Measurements from ENCODE around the gene PCTP.

The PCTP gene

DNA sequence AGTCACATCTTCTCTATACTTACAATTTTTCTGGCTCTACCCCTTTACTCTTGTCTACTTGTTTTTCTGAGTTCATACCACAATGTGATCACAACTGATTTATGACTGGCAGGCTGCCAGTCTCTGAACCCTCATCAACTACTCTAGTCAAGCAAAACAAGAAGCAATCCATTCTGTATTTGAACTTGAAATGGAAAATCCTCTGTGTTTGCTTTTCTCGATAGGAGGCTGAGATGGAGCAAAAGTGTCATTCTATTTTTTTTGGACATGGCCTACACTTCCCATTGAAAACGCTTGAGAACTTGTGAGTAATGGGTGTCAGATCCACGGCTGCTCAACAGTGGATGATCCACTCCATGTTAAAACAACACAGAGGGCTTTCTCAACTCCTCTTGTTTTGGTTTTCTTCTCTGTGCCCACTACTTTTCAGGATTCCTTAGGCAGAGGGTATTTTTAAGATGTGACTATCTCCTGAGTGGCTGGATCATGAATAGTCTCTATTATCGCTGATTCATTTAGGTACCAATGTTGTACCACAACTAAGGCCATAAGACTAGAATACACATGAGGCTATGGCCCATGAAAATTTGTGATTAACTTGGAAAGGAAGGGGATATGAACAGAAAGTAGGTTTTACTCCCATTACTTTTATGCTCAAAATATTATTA is 39.9 kb upstream of the PCTP start:
- Histone ChIP-seq H3K27me3 (ENCODE audit: control insufficient read depth, insufficient read depth, low read length) (no peaks in the 10 kb centered on the region), H3K36me3 (ENCODE audit: control insufficient read depth, insufficient read depth, low read length) (no peaks in the 10 kb centered on the region), H3K9me3 (ENCODE audit: control insufficient read depth, insufficient read depth, low read length) (no peaks in the 10 kb centered on the region), H3K27ac (ENCODE audit: low read length) (no peak overlapping the region), H3K4me3 (ENCODE audit: low read length) (no peak overlapping the region), H3K4me1 (ENCODE audit: control insufficient read depth, insufficient read depth, low read length) (0 out of 2 replicates have a peak, but pooled peaks cover 2% of the 10 kb centered on the region)
- no CpG with 5 or more reads among the region's 4 CpGs for WGBS (ENCODE audit: insufficient coverage, insufficient read length)
- DNase-seq (ENCODE audit: low read depth, low spot score), result no peak

DNA sequence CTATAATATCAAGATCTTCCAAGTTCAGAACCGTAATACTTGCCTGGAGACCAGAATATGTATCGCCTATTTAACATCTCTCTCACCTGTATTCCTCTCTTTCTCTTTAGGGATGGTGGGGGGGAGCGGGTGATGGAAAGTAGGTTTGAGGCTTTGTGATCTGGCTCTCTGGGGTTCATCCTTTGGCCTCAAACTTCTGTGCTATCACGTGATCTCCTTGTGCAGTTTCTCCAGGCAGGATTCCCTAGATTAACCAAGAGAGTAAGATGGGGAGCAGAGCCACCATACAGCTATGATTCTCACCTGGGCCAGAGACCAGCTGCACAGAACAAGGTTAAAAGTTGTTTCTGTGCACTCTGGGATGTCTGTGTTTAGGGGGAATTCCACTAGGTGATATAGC is 33.4 kb upstream of the PCTP start:
- WGBS (ENCODE audit: insufficient coverage, insufficient read length), result no CpG with 5 or more reads among the region's 4 CpGs
- Histone ChIP-seq H3K4me1 (ENCODE audit: control insufficient read depth, insufficient read depth, low read length) (no peaks in the 10 kb centered on the region), H3K27me3 (ENCODE audit: control insufficient read depth, insufficient read depth, low read length) (no peaks in the 10 kb centered on the region), H3K36me3 (ENCODE audit: control insufficient read depth, insufficient read depth, low read length) (no peaks in the 10 kb centered on the region), H3K27ac (ENCODE audit: low read length) (no peak overlapping the region), H3K9me3 (ENCODE audit: control insufficient read depth, insufficient read depth, low read length) (no peaks in the 10 kb centered on the region), H3K4me3 (ENCODE audit: low read length) (no peak overlapping the region)
- DNase-seq (ENCODE audit: low read depth, low spot score), result no peak

DNA sequence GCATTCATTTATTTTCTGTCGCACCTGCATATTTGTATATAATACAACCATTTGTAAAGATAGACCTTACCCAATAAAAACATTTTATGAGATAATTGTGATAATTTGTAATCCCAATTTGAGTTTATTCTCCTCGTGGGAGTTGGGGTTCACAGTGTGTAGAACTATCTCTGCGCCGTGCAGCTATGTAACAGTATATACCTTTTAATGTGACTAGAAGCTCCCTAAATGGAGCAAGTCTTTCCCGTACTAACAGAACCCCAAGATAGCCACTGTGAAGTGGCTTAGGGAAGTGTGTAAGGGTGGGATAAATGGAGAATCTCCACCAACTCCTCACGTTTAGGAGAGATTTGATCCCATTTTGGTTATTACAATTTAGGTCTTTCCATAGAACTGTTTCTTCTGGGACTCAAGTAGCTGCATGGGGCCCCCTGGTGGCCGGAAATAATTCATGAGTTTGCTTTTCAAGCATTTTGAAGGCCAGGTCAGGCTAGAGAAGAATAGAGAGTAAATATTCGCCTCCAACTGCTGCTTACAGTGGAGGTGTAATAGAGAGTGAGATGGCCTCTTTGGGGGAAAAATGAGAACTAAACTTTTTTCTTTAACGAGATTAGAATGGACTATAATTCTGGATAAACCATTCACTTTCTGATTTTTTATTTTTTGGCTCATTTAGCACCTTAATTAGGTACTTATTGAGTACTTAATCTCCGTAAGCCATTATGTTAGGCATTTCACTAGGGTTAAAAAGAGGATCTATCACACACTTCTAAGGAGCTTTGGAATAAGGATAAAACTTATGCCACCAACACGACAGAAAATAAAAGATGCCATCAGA is 32.7 kb upstream of the PCTP start:
- Histone ChIP-seq H3K4me3 (ENCODE audit: low read length) (no peak overlapping the region), H3K27me3 (ENCODE audit: control insufficient read depth, insufficient read depth, low read length) (no peaks in the 10 kb centered on the region), H3K36me3 (ENCODE audit: control insufficient read depth, insufficient read depth, low read length) (no peaks in the 10 kb centered on the region), H3K9me3 (ENCODE audit: control insufficient read depth, insufficient read depth, low read length) (no peaks in the 10 kb centered on the region), H3K4me1 (ENCODE audit: control insufficient read depth, insufficient read depth, low read length) (no peaks in the 10 kb centered on the region), H3K27ac (ENCODE audit: low read length) (no peak overlapping the region)
- WGBS (ENCODE audit: insufficient coverage, insufficient read length), result no CpG with 5 or more reads among the region's 11 CpGs
- DNase-seq (ENCODE audit: low read depth, low spot score), result no peak

DNA sequence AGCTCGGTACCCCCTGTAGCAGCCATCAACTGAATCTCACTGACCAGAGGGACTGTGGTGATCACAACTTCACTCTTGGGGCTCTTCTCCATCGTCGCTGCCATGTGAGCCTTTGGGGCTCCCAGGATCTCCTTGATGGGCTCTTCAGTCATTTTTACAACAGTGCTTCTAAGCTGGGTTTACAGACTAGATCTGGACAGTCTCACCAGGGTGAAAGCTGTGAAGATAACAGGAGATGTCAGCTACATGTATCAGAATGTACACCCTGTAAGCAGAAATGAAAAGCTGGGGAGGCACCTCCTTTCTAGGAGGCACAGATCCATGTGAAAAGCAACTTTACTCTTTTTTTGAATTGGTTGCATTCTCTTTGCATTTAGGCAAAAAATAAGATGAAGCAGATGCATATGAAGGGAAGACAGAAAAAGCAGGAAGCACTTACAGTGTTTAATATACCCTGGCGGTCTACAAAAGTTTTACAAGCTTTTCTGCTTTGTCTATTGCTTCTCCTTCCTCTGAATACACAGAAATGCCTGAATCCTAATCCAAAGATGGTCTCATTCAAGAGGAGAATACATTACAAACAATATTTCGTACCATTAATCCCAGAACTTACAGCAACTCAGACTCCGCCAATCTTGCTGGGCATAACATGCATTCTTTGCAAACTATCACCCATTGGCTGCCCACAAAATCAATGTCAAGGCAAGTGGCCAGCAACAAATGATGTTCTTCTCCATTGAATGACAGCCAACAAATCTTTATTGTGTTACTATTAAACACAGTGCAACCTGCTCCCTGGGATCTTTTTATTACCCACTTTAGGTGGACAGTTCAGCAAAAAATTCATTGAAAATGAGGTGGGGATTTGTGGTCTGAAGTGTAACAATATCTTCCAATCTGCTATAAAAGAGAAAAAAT is 29.7 kb upstream of the PCTP start:
- Histone ChIP-seq H3K9me3 (ENCODE audit: control insufficient read depth, insufficient read depth, low read length) (no peaks in the 10 kb centered on the region), H3K36me3 (ENCODE audit: control insufficient read depth, insufficient read depth, low read length) (no peaks in the 10 kb centered on the region), H3K4me1 (ENCODE audit: control insufficient read depth, insufficient read depth, low read length) (no peaks in the 10 kb centered on the region), H3K27ac (ENCODE audit: low read length) (no peak overlapping the region), H3K27me3 (ENCODE audit: control insufficient read depth, insufficient read depth, low read length) (no peaks in the 10 kb centered on the region), H3K4me3 (ENCODE audit: low read length) (no peak overlapping the region)
- DNase-seq (ENCODE audit: low read depth, low spot score), result no peak
- no CpG with 5 or more reads among the region's 6 CpGs for WGBS (ENCODE audit: insufficient coverage, insufficient read length)

DNA sequence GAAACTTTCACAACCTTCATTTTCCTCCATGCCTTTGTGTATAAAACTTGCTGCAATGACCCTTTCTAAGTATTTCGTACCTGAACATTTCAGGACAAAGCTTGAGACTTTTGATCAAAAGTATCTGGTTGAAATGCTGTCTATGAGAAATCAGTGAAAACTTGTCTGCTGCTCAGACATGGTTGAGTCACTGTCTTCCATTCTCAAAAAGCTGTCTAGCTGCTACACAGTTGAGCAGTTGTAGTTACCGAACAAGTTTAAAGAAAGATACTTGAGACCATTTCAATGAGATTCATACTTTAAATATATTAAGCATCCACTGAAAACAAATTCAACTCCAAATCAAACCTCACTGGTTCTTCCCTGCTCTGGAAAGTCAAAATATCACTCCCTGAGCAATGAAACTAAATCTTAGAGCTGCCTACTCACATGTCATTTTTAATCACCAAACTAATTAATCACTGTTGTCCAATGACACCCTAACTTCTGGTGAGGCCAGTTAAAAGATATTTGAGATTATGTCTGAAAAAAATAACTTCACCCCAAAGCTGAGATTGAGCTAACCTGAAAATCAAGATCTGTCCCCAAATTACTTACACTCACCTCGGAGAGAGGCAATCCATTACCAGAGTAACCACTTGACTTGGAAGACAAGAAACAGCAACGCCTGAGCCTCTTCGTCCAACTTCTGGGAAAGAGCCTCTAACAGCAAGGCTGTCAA is 28.7 kb upstream of the PCTP start:
- H3K36me3 ChIP-seq (ENCODE audit: control insufficient read depth, insufficient read depth, low read length), result no peaks in the 10 kb centered on the region
- no peak overlapping the region for H3K4me3 ChIP-seq (ENCODE audit: low read length)
- WGBS (ENCODE audit: insufficient coverage, insufficient read length), result no CpG with 5 or more reads among the region's 5 CpGs
- no peaks in the 10 kb centered on the region for H3K27me3 ChIP-seq (ENCODE audit: control insufficient read depth, insufficient read depth, low read length)
- H3K4me1 ChIP-seq (ENCODE audit: control insufficient read depth, insufficient read depth, low read length), result no peaks in the 10 kb centered on the region
- no peak overlapping the region for H3K27ac ChIP-seq (ENCODE audit: low read length)
- no peaks in the 10 kb centered on the region for H3K9me3 ChIP-seq (ENCODE audit: control insufficient read depth, insufficient read depth, low read length)
- DNase-seq (ENCODE audit: low read depth, low spot score), result no peak

DNA sequence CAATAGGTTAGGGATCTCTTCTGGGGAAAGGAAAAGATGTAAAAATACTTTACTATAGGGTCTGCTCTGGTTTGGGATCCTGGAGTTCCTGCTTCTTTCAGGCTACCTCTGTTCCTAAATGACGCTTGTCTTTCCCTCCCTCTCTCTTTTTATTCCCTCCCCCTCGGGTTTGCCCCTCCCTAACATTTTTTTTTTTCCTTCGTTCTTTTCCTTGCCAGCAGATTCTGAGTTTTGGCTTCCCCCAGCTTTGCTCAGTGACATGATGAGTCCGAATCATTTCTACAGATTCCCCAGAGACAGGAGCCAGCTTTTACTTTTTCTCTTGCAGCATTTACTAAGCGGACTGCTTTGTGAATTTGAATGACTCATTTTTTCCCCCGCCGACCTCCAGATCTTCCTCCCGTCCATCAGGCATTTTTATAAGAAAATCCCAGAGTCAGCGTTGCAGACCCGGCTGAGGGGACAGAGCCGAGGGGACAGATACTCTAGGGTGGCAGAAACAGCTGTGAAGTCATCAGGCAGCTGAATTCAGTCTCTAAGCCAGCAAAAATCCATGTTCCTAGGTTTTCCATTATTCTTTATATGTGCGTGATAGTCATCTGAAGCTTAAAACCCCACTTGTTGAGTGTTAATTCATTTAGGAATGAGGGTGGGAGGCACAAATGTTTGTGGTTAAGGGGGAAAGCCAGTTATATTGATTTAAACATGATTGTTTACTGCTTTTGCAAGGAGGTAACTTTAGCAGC is 27.9 kb upstream of the PCTP start, which contains the start of gene TMEM100:
Gene TMEM100 (minus strand): TSS at position 123 of the 746 bp plus-strand sequence. CDS start 1,794 bp downstream, outside the sequence.
- H3K4me3 ChIP-seq (ENCODE audit: low read length), result no peak within 1 kb of the TSS
- H3K4me1 ChIP-seq (ENCODE audit: control insufficient read depth, insufficient read depth, low read length), result no peaks in the 10 kb centered on the region

DNA sequence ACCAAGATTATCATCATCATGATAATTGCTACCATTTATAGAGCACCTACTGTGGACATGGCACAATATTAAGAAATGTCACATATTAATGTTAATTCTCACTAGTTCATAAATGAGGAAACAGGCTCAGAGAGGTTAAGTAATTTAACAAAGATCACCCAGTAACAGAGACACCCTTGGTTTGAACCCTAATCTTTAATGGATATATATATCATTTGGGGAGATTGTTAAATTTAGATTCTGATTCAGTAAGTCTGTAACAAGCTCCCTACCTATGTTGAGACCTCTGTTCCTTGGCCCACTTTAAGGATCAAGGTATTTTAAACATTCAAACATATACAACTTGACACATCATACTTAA is 27.4 kb upstream of the PCTP start:
- Histone ChIP-seq H3K4me3 (ENCODE audit: low read length) (no peak overlapping the region), H3K4me1 (ENCODE audit: control insufficient read depth, insufficient read depth, low read length) (no peaks in the 10 kb centered on the region), H3K36me3 (ENCODE audit: control insufficient read depth, insufficient read depth, low read length) (no peaks in the 10 kb centered on the region), H3K9me3 (ENCODE audit: control insufficient read depth, insufficient read depth, low read length) (no peaks in the 10 kb centered on the region), H3K27ac (ENCODE audit: low read length) (no peak overlapping the region), H3K27me3 (ENCODE audit: control insufficient read depth, insufficient read depth, low read length) (no peaks in the 10 kb centered on the region)
- no peak for DNase-seq (ENCODE audit: low read depth, low spot score)

More for the DNA sequence above, 27.9 kb upstream of the PCTP start, which contains the start of gene TMEM100:
- no CpG with 5 or more reads among the region's 12 CpGs for WGBS (ENCODE audit: insufficient coverage, insufficient read length)
- Histone ChIP-seq H3K9me3 (ENCODE audit: control insufficient read depth, insufficient read depth, low read length) (no peaks in the 10 kb centered on the region), H3K27ac (ENCODE audit: low read length) (no peak within 1 kb of the TSS), H3K27me3 (ENCODE audit: control insufficient read depth, insufficient read depth, low read length) (no peaks in the 10 kb centered on the region), H3K36me3 (ENCODE audit: control insufficient read depth, insufficient read depth, low read length) (no peaks in the 10 kb centered on the region)
- no peak for DNase-seq (ENCODE audit: low read depth, low spot score)

DNA sequence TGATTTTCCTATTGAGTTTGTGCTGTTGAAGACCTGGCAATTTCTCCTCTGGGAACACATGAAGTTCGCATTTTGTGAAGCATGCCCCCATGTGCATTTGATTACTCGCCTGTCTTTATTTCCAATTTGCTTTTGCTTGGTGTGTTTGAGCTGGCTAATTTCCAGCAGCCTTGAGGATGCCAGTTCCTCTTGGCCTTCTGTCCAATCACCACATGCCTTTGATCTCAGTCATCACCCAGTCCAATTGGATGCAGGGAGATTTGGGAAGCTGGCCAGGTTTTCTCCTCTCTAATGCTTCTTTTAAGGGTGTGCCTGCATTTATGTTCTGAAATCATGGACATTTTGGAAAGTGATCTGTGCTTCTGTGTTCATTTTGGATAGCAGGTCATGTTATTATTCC is 24.4 kb upstream of the PCTP start:
- no CpG with 5 or more reads among the region's 2 CpGs for WGBS (ENCODE audit: insufficient coverage, insufficient read length)
- no peak overlapping the region for H3K27ac ChIP-seq (ENCODE audit: low read length)
- no peaks in the 10 kb centered on the region for H3K36me3 ChIP-seq (ENCODE audit: control insufficient read depth, insufficient read depth, low read length)
- DNase-seq (ENCODE audit: low read depth, low spot score), result no peak
- no peaks in the 10 kb centered on the region for H3K27me3 ChIP-seq (ENCODE audit: control insufficient read depth, insufficient read depth, low read length)
- no peak overlapping the region for H3K4me3 ChIP-seq (ENCODE audit: low read length)
- no peaks in the 10 kb centered on the region for H3K4me1 ChIP-seq (ENCODE audit: control insufficient read depth, insufficient read depth, low read length)
- no peaks in the 10 kb centered on the region for H3K9me3 ChIP-seq (ENCODE audit: control insufficient read depth, insufficient read depth, low read length)

DNA sequence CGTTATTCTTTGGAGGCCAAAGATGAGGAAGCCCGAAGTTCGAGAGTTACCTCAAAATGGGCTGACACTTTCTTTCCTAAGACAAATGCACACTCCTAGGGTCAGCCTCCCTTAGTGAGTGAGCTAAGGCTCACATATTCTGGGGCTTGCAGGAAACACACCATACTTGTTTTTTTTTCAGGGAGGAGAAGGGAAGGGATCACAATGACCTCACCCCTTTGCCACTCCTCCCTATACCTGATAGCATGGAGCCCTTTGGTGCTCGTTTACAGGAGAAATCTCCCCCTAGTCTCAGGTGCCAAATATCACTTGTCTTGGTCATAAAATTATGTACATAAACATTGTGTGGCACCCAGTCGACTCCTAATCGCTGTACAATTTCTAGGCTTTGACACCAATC is 23.6 kb upstream of the PCTP start:
- no CpG with 5 or more reads among the region's 6 CpGs for WGBS (ENCODE audit: insufficient coverage, insufficient read length)
- H3K4me3 ChIP-seq (ENCODE audit: low read length), result no peak overlapping the region

More for the DNA sequence above, 23.6 kb upstream of the PCTP start:
- H3K9me3 ChIP-seq (ENCODE audit: control insufficient read depth, insufficient read depth, low read length), result no peaks in the 10 kb centered on the region
- DNase-seq (ENCODE audit: low read depth, low spot score), result no peak
- no peaks in the 10 kb centered on the region for H3K27me3 ChIP-seq (ENCODE audit: control insufficient read depth, insufficient read depth, low read length)
- no peak overlapping the region for H3K27ac ChIP-seq (ENCODE audit: low read length)
- H3K4me1 ChIP-seq (ENCODE audit: control insufficient read depth, insufficient read depth, low read length), result peaks cover 4% of the 10 kb centered on the region; the same call in 1 of the 2 replicates
- H3K36me3 ChIP-seq (ENCODE audit: control insufficient read depth, insufficient read depth, low read length), result no peaks in the 10 kb centered on the region

Measured in iPS DF 6.9 (cell line).